Medulla oblongata (tissue), 1 donor: ENCODE results near the gene REELD1.

Source experiments
- DNase-seq: peaks from one replicate; pipeline ENCODE4 v3.0.0-alpha.2; 2015; ENCODE audit errors: extremely low spot score

The REELD1 gene

GRCh38 chr4:146224326-146224966 is 10.1 kb downstream of the REELD1 start:
- DNase-seq = peak; percentile 27

DNA sequence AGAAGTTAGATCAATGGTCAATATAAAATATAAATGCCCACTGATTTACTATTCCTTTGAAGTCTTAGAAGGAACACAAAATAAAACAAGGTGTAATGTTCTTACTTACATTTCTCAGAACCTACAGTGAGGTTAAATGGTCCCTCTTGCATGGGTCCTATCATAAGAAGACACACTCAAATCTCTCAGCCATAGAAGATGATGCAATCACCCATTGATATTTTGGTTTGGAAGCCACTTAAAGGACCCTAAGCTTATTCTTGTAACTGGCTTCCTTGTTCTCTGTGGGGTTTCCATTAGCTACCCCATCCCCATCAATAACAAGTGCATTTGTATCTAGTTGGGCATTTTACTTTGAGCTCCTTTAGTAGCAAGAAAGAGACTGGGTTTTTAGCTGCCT is 15.1 kb downstream of the REELD1 start:
- no peak for DNase-seq

DNA sequence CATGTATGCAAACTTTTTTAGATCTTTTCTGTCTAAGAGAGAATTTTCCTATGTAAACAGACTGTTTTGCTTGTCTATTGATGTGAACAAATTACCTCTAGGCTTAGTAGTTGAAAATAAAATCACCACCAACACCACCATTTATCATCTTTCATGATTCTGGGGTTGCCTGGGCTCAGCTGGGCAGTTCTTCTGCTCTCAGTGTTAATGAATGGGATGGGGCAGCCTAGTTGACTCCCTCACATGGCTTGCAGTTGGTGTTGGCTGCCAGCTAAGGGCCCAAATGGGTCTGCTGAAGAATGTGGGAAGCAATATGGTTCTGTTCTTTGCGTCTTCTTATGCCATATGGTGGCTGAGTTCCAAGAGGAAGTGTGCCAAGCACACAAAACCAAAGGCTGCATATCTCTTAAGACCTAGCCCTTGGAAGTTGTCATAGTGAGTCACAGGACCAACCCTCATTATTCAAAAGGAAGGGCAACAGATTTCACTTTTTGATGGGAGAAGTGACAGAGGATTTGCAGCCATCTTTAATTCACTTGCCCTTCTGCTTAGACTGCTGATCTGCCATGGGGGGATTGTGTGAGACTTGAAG is 17.9 kb downstream of the REELD1 start:
- DNase-seq = no peak

GRCh38 chr4:146235654-146236177 is 21.4 kb downstream of the REELD1 start:
- no peak for DNase-seq

DNA sequence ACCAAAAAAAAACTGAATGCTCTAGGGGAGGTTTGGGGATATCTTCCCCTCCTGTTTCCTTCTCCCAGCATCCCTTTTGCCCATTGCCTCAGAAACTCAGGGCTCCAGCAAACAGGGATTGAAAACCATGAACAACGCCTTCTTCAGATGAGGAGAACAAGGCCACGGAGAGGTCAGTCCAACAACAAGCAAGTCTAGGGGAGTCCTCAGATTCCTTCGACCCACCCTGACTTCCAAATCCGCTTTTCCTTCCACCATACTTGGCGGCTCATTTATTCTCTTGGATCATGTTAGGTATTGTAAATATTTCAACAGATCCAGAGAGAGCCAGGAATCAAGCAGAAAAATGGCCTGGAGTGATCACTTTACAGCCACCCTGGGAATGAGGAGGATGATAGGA is 21.9 kb downstream of the REELD1 start:
- DNase-seq = no peak

DNA sequence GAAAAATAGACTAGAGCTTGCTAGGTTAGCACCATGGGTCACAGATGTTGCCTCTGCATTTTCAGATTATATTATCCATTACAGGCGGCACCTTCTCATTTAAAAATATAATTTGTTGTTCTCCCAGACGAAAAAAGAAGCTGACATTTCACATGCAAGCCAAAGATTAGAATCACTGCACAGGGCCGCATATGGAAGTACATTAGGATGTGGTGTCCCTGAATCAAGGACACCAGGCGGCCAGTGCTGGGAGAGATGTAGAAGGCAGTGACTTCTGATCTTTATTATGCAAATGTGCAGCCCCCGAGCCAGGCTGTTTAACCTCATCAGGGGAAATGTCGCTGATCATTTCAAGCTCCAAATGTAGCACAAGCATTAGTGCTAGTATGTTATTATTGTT is 22.8 kb downstream of the REELD1 start:
- DNase-seq = no peak

DNA sequence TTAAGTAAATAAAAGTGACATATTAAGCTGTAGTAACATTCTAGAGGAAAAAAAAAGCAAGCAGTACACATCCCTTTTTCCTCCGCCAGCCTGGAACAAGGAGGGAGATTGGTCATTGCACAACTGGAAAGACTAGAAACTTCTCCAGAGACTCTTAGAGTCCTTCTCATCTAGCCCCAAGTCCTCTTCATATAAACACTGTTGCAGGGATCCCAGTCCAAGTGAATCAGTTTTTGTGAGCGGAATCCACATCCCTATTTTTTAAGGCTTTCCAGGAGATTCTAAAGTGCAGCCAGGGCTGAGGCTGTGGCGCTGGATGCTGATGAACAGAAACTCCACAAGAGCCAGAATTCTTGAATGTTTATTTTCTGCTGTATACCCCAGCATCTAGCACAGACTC is 23.8 kb downstream of the REELD1 start:
- DNase-seq = no peak

GRCh38 chr4:146243141-146243882 is 29.0 kb downstream of the REELD1 start:
- no peak for DNase-seq

GRCh38 chr4:146243883-146244277 is 29.5 kb downstream of the REELD1 start:
- no peak for DNase-seq

GRCh38 chr4:146244496-146244895 is 30.2 kb downstream of the REELD1 start:
- no peak for DNase-seq

DNA sequence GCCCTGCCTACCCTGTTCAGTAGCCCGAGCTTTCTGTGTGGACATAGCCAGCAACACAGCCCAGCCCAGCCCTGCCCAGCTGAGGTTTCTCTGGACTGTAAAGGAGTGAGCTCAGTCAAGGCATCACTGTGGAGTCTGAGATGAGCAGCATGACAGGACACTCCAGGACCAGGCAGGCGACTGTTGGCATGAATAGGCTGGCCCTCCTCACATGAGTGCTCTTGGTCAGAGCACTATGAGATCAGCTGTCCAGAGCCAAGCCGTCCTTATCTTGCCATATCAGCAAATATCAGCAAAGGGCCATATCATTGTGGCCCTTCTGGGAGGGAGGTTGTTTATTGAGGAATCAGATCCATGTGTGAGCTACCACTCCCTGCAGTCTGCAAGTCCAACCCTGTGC is 30.9 kb downstream of the REELD1 start:
- DNase-seq = no peak

- DNase-seq = no peak
Observed at GRCh38 chr4:146245850-146246249, 31.5 kb downstream of the REELD1 start.

DNA sequence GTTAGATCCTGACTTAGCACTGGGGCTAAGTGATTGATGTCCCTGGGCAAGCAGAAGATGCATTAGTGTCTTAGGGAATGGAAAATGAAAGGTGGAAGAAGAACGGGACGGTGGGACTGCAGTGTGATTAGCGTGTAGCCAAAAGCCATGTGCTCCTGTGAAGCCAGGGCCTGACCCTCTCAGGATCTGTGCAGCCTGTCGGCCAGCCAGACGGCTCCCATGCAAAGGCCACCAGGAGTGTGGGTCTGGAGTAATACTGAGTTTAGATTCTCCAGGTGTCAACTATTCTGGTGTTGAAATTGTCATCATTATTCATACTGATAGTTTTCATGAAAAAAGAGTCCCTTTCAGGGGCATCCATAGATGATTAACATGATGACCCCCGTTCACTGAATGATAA is 32.0 kb downstream of the REELD1 start:
- DNase-seq = no peak

DNA sequence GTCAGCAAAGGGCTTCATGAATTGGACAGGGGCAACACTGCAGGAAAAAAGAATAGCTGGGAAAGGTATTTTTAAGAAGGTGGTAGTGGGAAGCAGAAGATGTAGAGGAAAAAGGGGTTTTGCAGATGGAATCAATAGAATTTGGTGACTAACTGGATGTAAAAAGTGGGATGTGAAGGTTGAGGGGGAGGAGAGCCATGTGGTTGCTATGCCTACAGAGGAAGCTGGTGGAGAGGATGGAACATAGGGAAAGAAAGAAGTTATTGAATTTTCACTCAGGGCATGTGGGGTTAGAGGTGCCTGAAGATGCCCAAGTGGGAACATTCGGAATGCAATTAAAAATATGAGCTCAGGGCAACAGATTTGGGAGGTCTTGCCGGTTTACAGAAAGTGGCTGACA is 33.0 kb downstream of the REELD1 start:
- DNase-seq = no peak

GRCh38 chr4:146252969-146253611 is 38.8 kb downstream of the REELD1 start:
- DNase-seq = no peak

- DNase-seq = no peak
Observed at GRCh38 chr4:146255463-146255862, 41.1 kb downstream of the REELD1 start.

- DNase-seq = no peak
Observed at GRCh38 chr4:146255874-146256273, 41.5 kb downstream of the REELD1 start.

GRCh38 chr4:146256328-146256727 is 42.0 kb downstream of the REELD1 start:
- no peak for DNase-seq

- no peak for DNase-seq
Observed at GRCh38 chr4:146257511-146257910, 43.2 kb downstream of the REELD1 start.

DNA sequence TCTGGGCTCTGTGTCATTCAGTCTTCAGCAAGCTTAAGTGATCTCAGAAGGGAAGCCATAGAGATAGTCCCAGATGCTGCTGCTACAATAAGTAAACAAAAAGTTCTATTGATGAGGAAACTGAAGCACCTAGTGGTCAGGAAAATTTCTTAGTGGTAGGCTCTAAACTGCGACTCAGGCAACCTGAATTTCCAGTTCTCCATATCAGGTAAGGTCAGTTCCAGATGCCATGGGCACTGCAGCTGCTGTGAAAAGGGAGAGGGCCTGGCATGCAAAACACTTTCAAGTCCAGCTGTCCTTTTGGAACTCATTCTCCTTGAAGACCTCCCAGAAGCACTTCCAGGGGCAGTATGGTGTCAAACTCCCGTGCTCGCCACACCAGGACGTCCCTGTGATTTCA is 46.2 kb downstream of the REELD1 start:
- no peak for DNase-seq

GRCh38 chr4:146261041-146261440 is 46.7 kb downstream of the REELD1 start:
- DNase-seq = no peak

DNA sequence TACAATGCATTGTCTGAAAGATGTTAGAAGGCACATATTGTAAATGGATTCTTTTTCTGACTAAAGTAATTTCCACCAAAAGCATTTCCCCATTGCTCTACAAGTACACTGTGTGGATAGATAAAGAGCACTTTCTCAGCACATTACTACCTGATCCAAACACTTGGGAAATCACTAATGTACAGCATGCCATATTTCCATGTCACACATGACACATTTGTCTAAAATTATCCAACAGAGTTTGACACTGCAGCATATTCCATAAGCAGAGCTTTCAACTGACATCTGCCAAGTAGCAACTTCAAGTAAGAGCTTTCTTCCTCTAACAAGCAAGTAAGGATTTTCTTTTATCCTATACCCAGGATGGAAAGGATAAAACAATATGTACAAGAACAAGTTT is 49.5 kb downstream of the REELD1 start:
- DNase-seq = no peak
